Spinal cord (tissue), 10 donors: ENCODE measurements around the gene RAMAC. TPM values are rescaled to one million over a fixed set of nuclear protein-coding genes. Genes with fewer than 3 reads are reported as not detected.
"Not testable (repeated sequence)": the region's sequence is repeated elsewhere in the genome, so short reads cannot be mapped to it uniquely, and the experiment has no call there.

Experiments
- DNase-seq, 6 donors: peaks; one replicate each; pipeline versions ENCODE4 v3.0.0 to v3.0.0-alpha.2; 2013 to 2015; ENCODE audit warnings: low spot score in 6 of 6, low read depth in 4 of 6
- H3K27ac ChIP-seq: one replicate; pipeline ENCODE4 v1.5.1; 2013; ENCODE audit warnings: low read depth, low read length, control low read depth
- H3K27me3 ChIP-seq: one replicate; pipeline ENCODE4 v1.6.1; 2013; ENCODE audit warnings: low read length; ENCODE audit not compliant: control insufficient read depth, insufficient read depth
- H3K36me3 ChIP-seq: one replicate; pipeline ENCODE4 v1.6.1; 2013; ENCODE audit warnings: low read length; ENCODE audit not compliant: control insufficient read depth, insufficient read depth
- H3K4me1 ChIP-seq: one replicate; pipeline ENCODE4 v1.6.1; 2013; ENCODE audit warnings: low read length; ENCODE audit not compliant: control insufficient read depth, insufficient read depth
- H3K4me3 ChIP-seq: one replicate; pipeline ENCODE4 v1.5.1; 2013; ENCODE audit warnings: low read depth, low read length, control low read depth
- H3K9me3 ChIP-seq: one replicate; pipeline ENCODE4 v1.6.1; 2013; ENCODE audit warnings: low read length; ENCODE audit not compliant: control insufficient read depth, insufficient read depth
- WGBS: methylation state at CpG from one replicate; pipeline ENCODE4 v1.1.5; 2013; ENCODE audit warnings: missing lambda C conversion rate; ENCODE audit not compliant: insufficient coverage; 5-methylcytosine and 5-hydroxymethylcytosine counted together
- long read RNA-seq, 4 donors: transcript quantifications; one replicate each; lab custom pipeline, GENCODE V29; 2026
- polyA plus RNA-seq, 2 donors: library from polyadenylated mRNA; unstranded; fragments of 120-200 nt; gene quantifications; one replicate each; pipeline ENCODE4 v1.2.1, GENCODE V29; 2013; ENCODE audit not compliant: insufficient read length in 2 of 2
- total RNA-seq, 2 donors: library from RNA; depleted of rRNA in 1 of 2; stranded (reverse); fragments of 120-200 nt in 1 of 2; fragments of >200 nt in 1 of 2; gene quantifications; one replicate each; pipeline versions ENCODE4 v1.2.3 to v1.2.4, GENCODE V29; 2013 to 2014
- donor health status: healthy.

The RAMAC gene
- total RNA-seq, result 10 to 100 TPM; 26.8 to 35.5 TPM
- 10 to 100 TPM; 31.8 to 35.6 TPM for polyA plus RNA-seq
- long read RNA-seq, donor 1, transcript RAMAC-201 (4 exons, 1,568 nt), result major isoform, 20 of 20 reads
- long read RNA-seq, donor 1, partial matches to known transcripts, result 0 of 20 reads
- long read RNA-seq, donor 1, other reads (novel, unspliced or antisense), result 0 of 20 reads
- long read RNA-seq, donor 2, transcript RAMAC-201 (4 exons, 1,568 nt), result major isoform, 9 of 9 reads
- long read RNA-seq, donor 2, partial matches to known transcripts, result 0 of 9 reads
- long read RNA-seq, donor 2, other reads (novel, unspliced or antisense), result 0 of 9 reads
- long read RNA-seq, donor 3, transcript RAMAC-201 (4 exons, 1,568 nt), result major isoform, 13 of 19 reads
- long read RNA-seq, donor 3, partial matches to known transcripts, result 6 of 19 reads
- long read RNA-seq, donor 3, other reads (novel, unspliced or antisense), result 0 of 19 reads
- long read RNA-seq, donor 4, transcript RAMAC-201 (4 exons, 1,568 nt), result major isoform, 34 of 68 reads
- long read RNA-seq, donor 4, partial matches to known transcripts, result 34 of 68 reads
- long read RNA-seq, donor 4, other reads (novel, unspliced or antisense), result 0 of 68 reads

GRCh38 chr15:82985688-82986441, at the start of gene RAMAC:
Gene RAMAC (plus strand): TSS chr15:82986210. CDS start chr15:82989019, 2,809 bp downstream.
- peaks cover 5% of the 10 kb centered on the region for H3K4me1 ChIP-seq
- H3K27me3 ChIP-seq, result no peaks in the 10 kb centered on the region
- 3% methylated on average over 43 of the region's 45 CpGs for WGBS
- peak within 1 kb of the TSS; percentile 79 for H3K27ac ChIP-seq
- no peaks in the 10 kb centered on the region for H3K9me3 ChIP-seq
- peak; percentile 92 to 99 (median 96) for DNase-seq
- H3K36me3 ChIP-seq, result peaks cover 12% of the 10 kb centered on the region
- peak within 1 kb of the TSS; percentile 84 for H3K4me3 ChIP-seq

GRCh38 chr15:82936966-82937711, 48.9 kb upstream of the RAMAC start:
- H3K36me3 ChIP-seq, result no peaks in the 10 kb centered on the region
- H3K27me3 ChIP-seq, result no peaks in the 10 kb centered on the region
- H3K9me3 ChIP-seq, result no peaks in the 10 kb centered on the region
- peak in 1 of 6 donors; percentile 16 for DNase-seq
- H3K27ac ChIP-seq, result no peak overlapping the region
- no peak overlapping the region for H3K4me3 ChIP-seq
- no peaks in the 10 kb centered on the region for H3K4me1 ChIP-seq
- WGBS, result 65% methylated on average over 2 of the region's 4 CpGs

GRCh38 chr15:82937712-82938058, 48.3 kb upstream of the RAMAC start:
- H3K4me3 ChIP-seq, result no peak overlapping the region
- no peaks in the 10 kb centered on the region for H3K36me3 ChIP-seq
- no peak overlapping the region for H3K27ac ChIP-seq
- H3K27me3 ChIP-seq, result no peaks in the 10 kb centered on the region
- 95% methylated on average over 5 of the region's 5 CpGs for WGBS
- H3K9me3 ChIP-seq, result no peaks in the 10 kb centered on the region
- DNase-seq, result no peak
- no peaks in the 10 kb centered on the region for H3K4me1 ChIP-seq

GRCh38 chr15:82939678-82940077, 46.3 kb upstream of the RAMAC start:
- WGBS, result 93% methylated on average over 2 of the region's 6 CpGs
- H3K9me3 ChIP-seq, H3K27ac ChIP-seq, H3K27me3 ChIP-seq, H3K4me1 ChIP-seq, DNase-seq, H3K4me3 ChIP-seq, H3K36me3 ChIP-seq: not testable (repeated sequence)

- H3K27me3 ChIP-seq, result no peaks in the 10 kb centered on the region
- no peaks in the 10 kb centered on the region for H3K4me1 ChIP-seq
- no peak overlapping the region for H3K27ac ChIP-seq
- H3K36me3 ChIP-seq, result no peaks in the 10 kb centered on the region
- DNase-seq, result no peak
- H3K9me3 ChIP-seq, result no peaks in the 10 kb centered on the region
- H3K4me3 ChIP-seq, result no peak overlapping the region
- 82% methylated on average over 7 of the region's 8 CpGs for WGBS
These were observed 43.3 kb upstream of the RAMAC start for GRCh38 chr15:82942691-82943090.

GRCh38 chr15:82943176-82943575, 42.8 kb upstream of the RAMAC start:
- Histone ChIP-seq H3K27me3 (no peaks in the 10 kb centered on the region), H3K9me3 (no peaks in the 10 kb centered on the region), H3K4me1 (no peaks in the 10 kb centered on the region), H3K36me3 (no peaks in the 10 kb centered on the region), H3K27ac (no peak overlapping the region), H3K4me3 (no peak overlapping the region)
- DNase-seq, result no peak
- WGBS, result 72% methylated on average over 3 of the region's 3 CpGs

- DNase-seq, result peak in 2 of 6 donors; percentile 17 to 72
- Histone ChIP-seq H3K27ac (no peak overlapping the region), H3K9me3 (no peaks in the 10 kb centered on the region), H3K4me3 (no peak overlapping the region), H3K36me3 (no peaks in the 10 kb centered on the region), H3K27me3 (no peaks in the 10 kb centered on the region), H3K4me1 (no peaks in the 10 kb centered on the region)
- WGBS, result 42% methylated on average over 5 of the region's 5 CpGs
These were observed 42.0 kb upstream of the RAMAC start for GRCh38 chr15:82944056-82944455.

- Histone ChIP-seq H3K4me3 (no peak overlapping the region), H3K27me3 (no peaks in the 10 kb centered on the region), H3K9me3 (no peaks in the 10 kb centered on the region), H3K36me3 (no peaks in the 10 kb centered on the region), H3K27ac (no peak overlapping the region), H3K4me1 (no peaks in the 10 kb centered on the region)
- 72% methylated on average over 5 of the region's 5 CpGs for WGBS
- DNase-seq, result peak in 1 of 6 donors; percentile 38
These were observed 41.2 kb upstream of the RAMAC start for GRCh38 chr15:82944821-82945220.

GRCh38 chr15:82945326-82945725, 40.7 kb upstream of the RAMAC start:
- DNase-seq, result no peak
- Histone ChIP-seq H3K4me1 (no peaks in the 10 kb centered on the region), H3K27ac (no peak overlapping the region), H3K36me3 (no peaks in the 10 kb centered on the region), H3K27me3 (no peaks in the 10 kb centered on the region), H3K9me3 (no peaks in the 10 kb centered on the region), H3K4me3 (no peak overlapping the region)
- WGBS, result no CpG with 5 or more reads among the region's 5 CpGs
